Measurements from ENCODE around the gene C1QTNF4. TPM values are rescaled to one million over a fixed set of nuclear protein-coding genes. Genes with fewer than 3 reads are reported as not detected.

The C1QTNF4 gene
- polyA plus RNA-seq, 3 donors, result 0.84 TPM; not detected in 2

DNA sequence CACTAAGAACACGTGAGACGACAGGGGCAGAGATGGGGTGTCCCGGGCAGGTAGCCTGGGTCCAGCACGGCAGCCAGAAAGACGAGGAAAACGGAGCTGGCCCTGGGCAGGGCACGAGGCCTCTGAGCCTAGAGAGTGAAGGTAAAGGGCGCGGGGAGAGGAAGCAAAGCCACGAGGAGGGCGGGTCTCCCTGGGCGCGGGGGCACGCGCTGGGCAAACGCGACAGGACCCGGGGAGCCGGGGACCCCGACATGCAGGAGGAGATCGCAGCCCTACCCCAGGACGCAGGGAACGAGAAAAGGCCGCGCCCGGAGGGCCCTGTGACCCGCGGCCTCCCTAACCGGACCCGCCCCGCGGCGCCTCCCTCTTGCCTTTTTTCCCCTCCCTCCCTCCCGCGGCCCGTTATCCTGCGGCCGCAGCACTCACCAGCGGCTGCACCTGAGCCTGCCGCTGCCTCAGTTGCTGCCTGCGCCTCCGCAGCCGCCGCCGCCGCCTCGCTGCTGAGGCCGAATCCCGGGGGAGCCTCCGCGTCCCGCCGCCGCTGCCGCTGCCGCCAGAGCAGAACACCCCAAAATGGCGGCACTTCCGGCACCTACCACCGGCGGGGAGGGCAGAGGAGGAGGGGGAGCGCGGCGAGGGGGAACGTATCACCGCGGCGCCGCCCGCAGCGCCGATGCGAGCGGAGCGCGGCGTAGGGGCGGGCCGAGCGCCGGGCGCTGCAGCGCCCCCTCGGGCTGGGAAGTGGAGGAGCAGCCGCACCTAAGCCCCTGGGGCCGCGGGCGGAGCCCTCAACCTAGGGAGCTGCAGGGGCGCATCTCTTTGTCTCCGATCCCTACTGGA lies 41.4 kb downstream of the C1QTNF4 start, which contains the start of gene CELF1:
Gene CELF1, minus strand, starts transcription at position 567 of the 840 bp plus-strand sequence. CDS start 53,609 bp downstream, outside the sequence.
- Histone ChIP-seq H3K27me3 (ENCODE audit: control insufficient read depth in 2 of 2, insufficient read depth in 2 of 2, low read length in 2 of 2) (no peaks in the 10 kb centered on the region), H3K4me1 (ENCODE audit: control insufficient read depth in 1 of 2, insufficient read depth in 2 of 2, low read length in 2 of 2) (peaks cover 46 to 56% of the 10 kb centered on the region in 2 donors), H3K36me3 (replicated peaks in 1 of 2; ENCODE audit: control insufficient read depth in 1 of 2, insufficient read depth in 2 of 2, low read length in 2 of 2) (no peaks in the 10 kb centered on the region), H3K9ac (ENCODE audit: insufficient read depth, low read length, poor library complexity, severe bottlenecking) (peak within 1 kb of the TSS; percentile 94), H3K79me2 (ENCODE audit: insufficient read depth, low read length) (peaks cover 57% of the 10 kb centered on the region), H3K27ac (ENCODE audit: low read depth in 1 of 2, low read length in 2 of 2) (peak within 1 kb of the TSS; percentile 94 to 98), H3K4me2 (replicated peaks; ENCODE audit: extremely low read depth, low read length, poor library complexity, severe bottlenecking) (peak within 1 kb of the TSS; percentile 95), H2AFZ (ENCODE audit: insufficient read depth, low read depth, low read length, poor library complexity, severe bottlenecking) (peak within 1 kb of the TSS; percentile 85), H4K20me1 (ENCODE audit: insufficient read depth, low read length) (peaks cover 18% of the 10 kb centered on the region), H3K4me3 (replicated peaks in 1 of 3; ENCODE audit: low read depth in 2 of 3, low read length in 3 of 3) (peak within 1 kb of the TSS; percentile 81 to 96 (median 92)), H3K9me3 (replicated peaks in 1 of 2; ENCODE audit: control insufficient read depth in 1 of 2, insufficient read depth in 1 of 2, low read length in 2 of 2) (no peaks in the 10 kb centered on the region)
- intact Hi-C loops (cut with micrococcal nuclease), result loop anchor here (2.0 to 5.0 kb wide), 4 partner anchors 35 to 55 kb away; no protein-coding TSS in a partner anchor
- DNase-seq, result peak; percentile 87 to 92 (median 89)
- H3K27me3 Mint-ChIP-seq (ENCODE audit: low read depth in 3 of 3), result no peaks in the 10 kb centered on the region
- TF ChIP-seq CTCF (IDR thresholded peaks at IDR 0.05), result peak; percentile 97
- H3K9me3 Mint-ChIP-seq, result peaks cover 0 to 2% (median 0%) of the 10 kb centered on the region in 7 donors
- H3K4me3 Mint-ChIP-seq, result peak within 1 kb of the TSS; percentile 96 to 98
- peaks cover 7 to 11% of the 10 kb centered on the region in 2 donors for H3K36me3 Mint-ChIP-seq
- WGBS (ENCODE audit: insufficient coverage), result under 1% methylated on average over 68 of the region's 89 CpGs
- H3K4me1 Mint-ChIP-seq, result peaks cover 42% of the 10 kb centered on the region
- peak within 1 kb of the TSS; percentile 98 to 99 (median 99) for H3K27ac Mint-ChIP-seq

- H3K79me2 ChIP-seq (ENCODE audit: insufficient read depth, low read length), result peaks cover 64% of the 10 kb centered on the region
- peak; percentile 46 to 72 (median 59) for DNase-seq
- H3K36me3 Mint-ChIP-seq, result peaks cover 7 to 11% of the 10 kb centered on the region in 2 donors
- H3K4me2 ChIP-seq (replicated peaks; ENCODE audit: extremely low read depth, low read length, poor library complexity, severe bottlenecking), result peak overlapping the region; percentile 95
- H3K4me3 Mint-ChIP-seq, result peak overlapping the region; percentile 96 to 98
- peaks cover 52 to 62% of the 10 kb centered on the region in 2 donors for H3K4me1 ChIP-seq (ENCODE audit: control insufficient read depth in 1 of 2, insufficient read depth in 2 of 2, low read length in 2 of 2)
- intact Hi-C loops (cut with micrococcal nuclease), result loop anchor here (2.0 to 5.0 kb wide), 4 partner anchors 35 to 55 kb away; no protein-coding TSS in a partner anchor
- peak overlapping the region; percentile 94 to 98 for H3K27ac ChIP-seq (ENCODE audit: low read depth in 1 of 2, low read length in 2 of 2)
- H3K36me3 ChIP-seq (replicated peaks in 1 of 2; ENCODE audit: control insufficient read depth in 1 of 2, insufficient read depth in 2 of 2, low read length in 2 of 2), result no peaks in the 10 kb centered on the region
- H3K27ac Mint-ChIP-seq, result peak overlapping the region; percentile 98 to 99 (median 99)
- peak overlapping the region; percentile 94 for H3K9ac ChIP-seq (ENCODE audit: insufficient read depth, low read length, poor library complexity, severe bottlenecking)
- H3K9me3 ChIP-seq (replicated peaks in 1 of 2; ENCODE audit: control insufficient read depth in 1 of 2, insufficient read depth in 1 of 2, low read length in 2 of 2), result no peaks in the 10 kb centered on the region
- peaks cover 23% of the 10 kb centered on the region for H4K20me1 ChIP-seq (ENCODE audit: insufficient read depth, low read length)
- H3K9me3 Mint-ChIP-seq, result peaks cover 0 to 2% (median 0%) of the 10 kb centered on the region in 7 donors
- no peaks in the 10 kb centered on the region for H3K27me3 ChIP-seq (ENCODE audit: control insufficient read depth in 2 of 2, insufficient read depth in 2 of 2, low read length in 2 of 2)
- H3K4me1 Mint-ChIP-seq, result peaks cover 48% of the 10 kb centered on the region
- peak overlapping the region; percentile 81 to 96 (median 92) for H3K4me3 ChIP-seq (replicated peaks in 1 of 3; ENCODE audit: low read depth in 2 of 3, low read length in 3 of 3)
- no peak for TF ChIP-seq CTCF (IDR thresholded peaks at IDR 0.05)
- H2AFZ ChIP-seq (ENCODE audit: insufficient read depth, low read depth, low read length, poor library complexity, severe bottlenecking), result peak overlapping the region; percentile 85
- H3K27me3 Mint-ChIP-seq (ENCODE audit: low read depth in 3 of 3), result no peaks in the 10 kb centered on the region
- 0% methylated on average over 20 of the region's 22 CpGs for WGBS (ENCODE audit: insufficient coverage)
Observed at GRCh38 chr11:47552056-47552565, 42.1 kb downstream of the C1QTNF4 start.

Data from CD14-positive monocyte (primary cell).